GM06990 (cell line): Measurements from ENCODE around the gene VWA2.

Experiments
- DNase-seq: peaks from one replicate; pipeline ENCODE4 v3.0.0-alpha.2; 2011; ENCODE audit not compliant: insufficient read length; ENCODE audit errors: extremely low read depth
- H3K27me3 ChIP-seq: replicated peaks from 2 replicates; pipeline ENCODE4 v1.6.0; 2011; ENCODE audit warnings: low read length; ENCODE audit not compliant: control insufficient read depth, insufficient read depth
- H3K36me3 ChIP-seq: 2 replicates; pipeline ENCODE4 v1.5.1; 2011; ENCODE audit warnings: low read length; ENCODE audit not compliant: control insufficient read depth, insufficient read depth
- H3K4me3 ChIP-seq: replicated peaks from 2 replicates; pipeline ENCODE4 v1.5.1; 2011; ENCODE audit warnings: low read depth, mild to moderate bottlenecking, control low read depth, low read length
- TF ChIP-seq, protein P1 (sequence below): IDR thresholded peaks from 2 replicates; pipeline ENCODE4 v1.5.1; 2011; ENCODE audit warnings: low read length, control low read depth, mild to moderate bottlenecking, inconsistent platforms; ENCODE audit not compliant: insufficient read depth, poor library complexity, severe bottlenecking

The VWA2 gene

DNA sequence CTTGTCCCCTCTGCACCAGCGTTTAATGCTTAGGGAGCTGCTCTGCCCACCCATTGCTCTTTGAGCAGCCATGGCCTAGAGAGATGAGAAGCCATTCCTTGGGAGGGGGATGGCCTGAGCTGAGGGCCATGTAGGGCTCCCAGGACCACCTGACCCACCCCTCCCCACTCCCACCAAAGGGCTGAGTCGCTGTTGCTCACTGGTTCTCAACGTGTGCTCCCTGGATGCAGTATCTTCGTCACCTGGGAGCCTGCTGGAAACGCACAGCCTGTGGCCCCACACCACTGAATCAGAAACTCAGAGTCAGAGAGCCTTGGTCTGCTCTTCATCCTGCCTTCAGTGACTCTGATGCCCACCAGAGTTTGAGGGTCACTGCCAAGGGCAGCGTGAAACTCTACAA, 37.0 kb downstream of the VWA2 start:
- TF ChIP-seq, protein P1, sequence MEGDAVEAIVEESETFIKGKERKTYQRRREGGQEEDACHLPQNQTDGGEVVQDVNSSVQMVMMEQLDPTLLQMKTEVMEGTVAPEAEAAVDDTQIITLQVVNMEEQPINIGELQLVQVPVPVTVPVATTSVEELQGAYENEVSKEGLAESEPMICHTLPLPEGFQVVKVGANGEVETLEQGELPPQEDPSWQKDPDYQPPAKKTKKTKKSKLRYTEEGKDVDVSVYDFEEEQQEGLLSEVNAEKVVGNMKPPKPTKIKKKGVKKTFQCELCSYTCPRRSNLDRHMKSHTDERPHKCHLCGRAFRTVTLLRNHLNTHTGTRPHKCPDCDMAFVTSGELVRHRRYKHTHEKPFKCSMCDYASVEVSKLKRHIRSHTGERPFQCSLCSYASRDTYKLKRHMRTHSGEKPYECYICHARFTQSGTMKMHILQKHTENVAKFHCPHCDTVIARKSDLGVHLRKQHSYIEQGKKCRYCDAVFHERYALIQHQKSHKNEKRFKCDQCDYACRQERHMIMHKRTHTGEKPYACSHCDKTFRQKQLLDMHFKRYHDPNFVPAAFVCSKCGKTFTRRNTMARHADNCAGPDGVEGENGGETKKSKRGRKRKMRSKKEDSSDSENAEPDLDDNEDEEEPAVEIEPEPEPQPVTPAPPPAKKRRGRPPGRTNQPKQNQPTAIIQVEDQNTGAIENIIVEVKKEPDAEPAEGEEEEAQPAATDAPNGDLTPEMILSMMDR: no peak
- no peak for DNase-seq
- Histone ChIP-seq H3K27me3 (no peaks in the 10 kb centered on the region; the same call in 1 of the 2 replicates), H3K36me3 (no peaks in the 10 kb centered on the region), H3K4me3 (no peak overlapping the region)

DNA sequence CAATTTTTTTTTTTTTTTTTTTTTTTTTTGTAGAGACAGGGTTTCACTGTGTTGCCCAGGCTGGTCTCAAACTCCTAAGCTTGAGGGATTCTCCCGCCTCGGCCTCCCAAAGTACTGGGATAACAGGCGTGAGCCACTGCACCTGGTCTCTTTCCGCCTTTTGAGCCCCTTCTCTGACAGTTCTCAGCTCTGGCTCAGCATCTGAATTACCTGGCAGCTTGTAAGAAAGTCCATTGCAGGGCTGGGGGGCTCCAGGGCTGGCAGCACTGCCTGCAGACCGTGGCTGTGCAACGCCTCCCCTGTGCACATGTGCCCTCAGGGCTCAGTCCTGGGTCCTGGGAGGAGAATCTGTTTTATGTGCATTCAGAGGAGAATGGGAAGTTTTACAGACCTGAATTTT, 37.6 kb downstream of the VWA2 start:
- TF ChIP-seq, protein P1: no peak
- DNase-seq: no peak
- Histone ChIP-seq H3K36me3 (no peaks in the 10 kb centered on the region), H3K4me3 (no peak overlapping the region), H3K27me3 (no peaks in the 10 kb centered on the region; the same call in 1 of the 2 replicates)

DNA sequence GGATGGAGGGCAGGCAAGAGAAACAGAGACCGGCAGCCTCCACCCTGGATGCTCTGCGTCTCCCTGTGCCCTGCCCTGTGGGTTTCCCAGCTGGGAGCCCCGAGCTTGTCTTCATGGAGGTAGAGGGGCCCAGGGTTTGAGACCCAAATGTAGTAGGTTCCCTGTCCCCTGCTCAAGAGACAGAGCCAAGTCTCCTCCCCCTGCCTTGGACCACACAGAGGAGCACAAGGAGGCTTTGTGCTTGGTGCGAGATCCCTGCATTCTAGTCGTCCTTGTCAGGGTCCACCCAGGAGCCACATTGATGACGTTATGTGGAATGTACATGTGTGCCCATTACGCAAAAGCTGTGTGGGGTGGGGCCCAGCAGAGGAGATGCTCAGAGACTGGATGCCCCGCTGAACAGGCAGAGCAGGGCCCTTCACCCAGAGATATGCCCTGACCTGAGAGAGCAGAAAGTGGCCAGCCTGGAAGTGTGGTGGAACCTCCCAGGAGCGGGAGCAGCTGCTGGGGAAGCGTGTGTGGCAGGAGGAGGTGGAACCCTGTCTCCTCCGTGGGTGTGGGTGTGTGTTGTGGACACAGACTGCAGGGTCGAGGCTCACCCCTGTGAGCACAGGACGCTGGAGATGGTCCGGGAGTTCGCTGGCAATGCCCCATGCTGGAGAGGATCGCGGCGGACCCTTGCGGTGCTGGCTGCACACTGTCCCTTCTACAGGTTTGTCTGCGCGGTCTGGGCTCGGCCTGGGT, 39.3 kb downstream of the VWA2 start:
- TF ChIP-seq, protein P1: no peak
- H3K27me3 ChIP-seq: no peaks in the 10 kb centered on the region; the same call in 1 of the 2 replicates
- no peak for DNase-seq
- H3K36me3 ChIP-seq: no peaks in the 10 kb centered on the region
- H3K4me3 ChIP-seq: no peak overlapping the region

DNA sequence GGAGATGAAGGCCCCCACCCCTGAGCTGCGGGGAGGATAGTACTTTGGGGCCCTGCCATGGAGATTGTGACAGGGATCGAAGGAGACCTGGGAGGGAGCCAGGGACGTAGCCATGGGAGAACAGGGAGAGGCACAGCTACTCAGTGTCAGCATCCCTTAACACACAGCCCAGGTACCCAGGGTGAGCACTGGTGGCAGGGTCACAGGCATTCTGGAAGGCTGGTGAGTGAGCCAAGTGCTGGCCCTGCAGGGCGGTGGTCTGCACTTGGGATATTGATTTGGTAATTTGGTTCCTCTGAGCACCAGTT, 39.8 kb downstream of the VWA2 start:
- DNase-seq: no peak
- no peak overlapping the region for H3K4me3 ChIP-seq
- no peaks in the 10 kb centered on the region; the same call in 1 of the 2 replicates for H3K27me3 ChIP-seq
- H3K36me3 ChIP-seq: no peaks in the 10 kb centered on the region
- TF ChIP-seq, protein P1: no peak

DNA sequence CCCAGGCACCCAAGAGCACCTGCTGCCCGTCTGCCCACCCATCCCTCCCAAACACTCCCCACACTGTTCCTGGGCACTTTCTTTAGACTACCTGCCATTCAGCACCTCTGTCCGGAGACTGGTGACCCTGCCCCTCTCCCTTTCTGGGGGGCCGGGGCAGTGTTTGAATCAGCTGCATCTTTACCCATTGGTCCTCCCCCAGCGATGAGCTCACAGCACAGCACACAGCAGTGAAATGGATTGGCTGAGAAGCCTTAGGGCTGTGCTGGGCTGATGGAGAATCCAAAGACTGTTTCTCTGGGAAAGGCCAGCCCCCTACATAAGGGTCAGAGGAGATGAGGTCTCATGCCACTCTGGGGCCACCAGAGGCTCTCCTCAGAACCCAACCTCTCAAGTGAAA, 40.2 kb downstream of the VWA2 start:
- H3K36me3 ChIP-seq: no peaks in the 10 kb centered on the region
- no peak for DNase-seq
- H3K4me3 ChIP-seq: no peak overlapping the region
- TF ChIP-seq, protein P1: no peak
- no peaks in the 10 kb centered on the region for H3K27me3 ChIP-seq
